Retinal pigment epithelial cell (primary cell): ENCODE data around the gene FAM13A.

Experiments
- DNase-seq: peaks from one replicate; pipeline ENCODE4 v3.0.0-alpha.2; 2010; ENCODE audit warnings: low read depth
- H3K4me3 ChIP-seq: 2 replicates; pipeline ENCODE4 v1.5.1; 2011; ENCODE audit warnings: mild to moderate bottlenecking, low read length, control low read depth, moderate library complexity
- CTCF ChIP-seq: conservative IDR thresholded peaks from 2 replicates; pipeline ENCODE4 v1.5.1; 2011; ENCODE audit warnings: low read depth, low read length, control low read depth, inconsistent platforms

FAM13A gene

DNA sequence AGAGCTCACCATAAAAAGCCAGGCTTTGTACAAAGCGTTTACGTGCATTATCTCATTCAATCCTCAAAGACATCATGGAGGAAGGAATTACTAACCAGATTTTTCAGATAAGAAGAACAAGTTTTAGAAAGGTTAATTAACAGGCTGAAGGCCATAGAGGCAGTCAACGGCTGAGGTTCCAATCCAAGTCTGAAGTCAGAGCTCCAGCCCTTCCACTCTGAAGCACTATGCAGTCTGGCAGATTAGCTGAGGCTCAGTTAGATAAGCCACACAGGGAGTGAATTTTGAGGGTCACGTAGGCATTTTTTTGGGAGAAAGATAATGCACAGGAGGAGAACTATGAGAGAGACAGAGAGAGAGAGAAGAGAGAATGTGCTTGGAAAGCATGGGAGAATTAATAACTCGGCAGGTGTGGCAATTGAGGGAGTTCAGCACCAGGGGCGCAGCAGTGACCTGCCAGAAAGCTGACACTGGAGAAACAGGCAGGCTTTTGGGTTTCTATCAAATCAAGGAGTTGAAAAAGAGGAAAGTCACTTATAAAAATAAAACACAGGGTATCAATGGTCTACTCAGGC, 242.9 kb downstream of the FAM13A start:
- no peak for DNase-seq
- TF ChIP-seq CTCF, result peak; percentile 28
- H3K4me3 ChIP-seq, result no peak overlapping the region

DNA sequence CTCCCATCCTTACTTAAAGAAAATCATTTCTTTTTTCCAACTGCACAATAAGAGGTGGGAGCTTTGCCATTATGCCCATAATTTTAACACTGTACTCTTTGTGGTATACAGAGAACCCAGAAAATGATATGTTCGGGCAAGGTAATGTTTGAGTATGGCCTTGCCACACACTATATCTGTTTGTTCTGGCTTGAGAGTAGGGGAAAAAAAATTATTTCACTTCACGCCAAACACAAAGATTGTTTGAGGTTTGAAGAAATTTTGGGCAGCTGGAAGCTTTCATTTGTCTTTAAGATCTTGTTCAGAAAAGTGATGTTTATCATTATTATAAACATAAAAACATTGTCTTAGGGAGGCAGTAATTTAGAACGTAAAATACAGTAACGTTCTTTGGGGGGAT, 244.0 kb downstream of the FAM13A start:
- TF ChIP-seq CTCF, result no peak
- DNase-seq, result no peak

GRCh38 chr4:88812420-88812819, 244.6 kb downstream of the FAM13A start:
- no peak overlapping the region for H3K4me3 ChIP-seq
- DNase-seq, result no peak
- no peak for TF ChIP-seq CTCF

More for the DNA sequence above, 244.0 kb downstream of the FAM13A start:
- H3K4me3 ChIP-seq, result no peak overlapping the region

DNA sequence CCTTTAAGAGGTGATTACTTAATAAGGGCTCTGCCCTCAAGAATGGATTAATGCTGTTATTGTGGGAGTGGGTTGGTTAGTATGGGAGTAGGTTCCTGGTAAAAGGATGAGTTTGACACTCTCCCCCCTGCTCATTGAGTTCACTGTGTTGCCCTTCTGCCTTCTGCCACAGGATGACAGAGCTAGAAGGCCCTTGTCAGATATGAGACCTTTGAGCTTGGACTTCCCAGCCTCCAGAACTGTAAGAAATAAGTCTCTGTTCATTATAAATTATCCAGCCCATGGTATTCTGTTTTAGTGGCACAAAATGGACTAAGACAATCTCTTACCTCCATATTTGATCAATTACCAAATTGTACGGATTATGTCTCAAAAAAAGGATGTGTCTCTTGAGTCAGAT, 245.1 kb downstream of the FAM13A start:
- no peak for DNase-seq
- H3K4me3 ChIP-seq, result no peak overlapping the region
- no peak for TF ChIP-seq CTCF

GRCh38 chr4:88810325-88810724, 246.7 kb downstream of the FAM13A start:
- no peak for DNase-seq
- no peak overlapping the region for H3K4me3 ChIP-seq
- no peak for TF ChIP-seq CTCF

- no peak for DNase-seq
- H3K4me3 ChIP-seq, result no peak overlapping the region
- TF ChIP-seq CTCF, result no peak
Observed at GRCh38 chr4:88809576-88810219, 247.3 kb downstream of the FAM13A start.

DNA sequence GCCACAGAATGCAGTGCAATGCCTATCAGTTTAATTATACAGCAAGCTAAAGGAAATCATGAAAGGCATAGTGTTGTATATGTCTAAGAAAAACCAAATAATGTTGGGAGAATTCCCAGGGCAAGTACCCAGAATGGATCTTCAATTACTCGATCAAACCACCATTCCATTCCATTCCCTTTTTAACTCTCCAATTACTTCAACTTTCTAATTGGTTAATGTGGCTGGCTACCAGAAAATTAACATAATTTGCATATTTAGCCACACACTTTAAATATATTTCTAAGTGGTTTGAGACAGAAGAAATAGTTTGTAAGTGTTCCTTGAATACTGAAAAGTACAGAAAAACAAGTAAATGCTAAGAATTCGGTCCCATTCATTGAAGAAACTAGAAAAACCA, 247.9 kb downstream of the FAM13A start:
- no peak for DNase-seq
- no peak overlapping the region for H3K4me3 ChIP-seq
- TF ChIP-seq CTCF, result no peak
